ENCODE results near the gene CEMIP. TPM values are rescaled to one million over a fixed set of nuclear protein-coding genes. Genes with fewer than 3 reads are reported as not detected.

CEMIP gene
- polyA plus RNA-seq, 3 donors = not detected

- H3K4me3 Mint-ChIP-seq = peak overlapping the region in 1 of 2 donors; percentile 60
- peak overlapping the region in 1 of 3 experiments; percentile 7 for H3K4me3 ChIP-seq (replicated peaks in 1 of 3; ENCODE audit: low read depth in 2 of 3, low read length in 3 of 3)
These were observed 2.0 kb upstream of the CEMIP start for GRCh38 chr15:80777137-80777536.

More at GRCh38 chr15:80777137-80777536, 2.0 kb upstream of the CEMIP start:
- H3K27me3 Mint-ChIP-seq (ENCODE audit: low read depth in 3 of 3) = peaks cover 36 to 50% (median 47%) of the 10 kb centered on the region in 3 donors
- no peaks in the 10 kb centered on the region for H3K36me3 ChIP-seq (replicated peaks in 1 of 2; ENCODE audit: control insufficient read depth in 1 of 2, insufficient read depth in 2 of 2, low read length in 2 of 2)
- peak overlapping the region; percentile 43 to 85 (median 71) for H3K27ac Mint-ChIP-seq
- intact Hi-C loops (cut with micrococcal nuclease) = loop anchor here (5.0 kb wide), 2 partner anchors 80 to 320 kb away; partner anchors contain the start of gene ABHD17C (in 1 of the 2)
- H3K27ac ChIP-seq (ENCODE audit: low read depth in 1 of 2, low read length in 2 of 2) = peak overlapping the region in 1 of 2 donors; percentile 28
- peaks cover 12 to 22% of the 10 kb centered on the region in 2 donors for H3K9me3 ChIP-seq (replicated peaks in 1 of 2; ENCODE audit: control insufficient read depth in 1 of 2, insufficient read depth in 1 of 2, low read length in 2 of 2)
- H3K27me3 ChIP-seq (ENCODE audit: control insufficient read depth in 2 of 2, insufficient read depth in 2 of 2, low read length in 2 of 2) = peaks cover 39 to 42% of the 10 kb centered on the region in 2 donors
- TF ChIP-seq CTCF (IDR thresholded peaks at IDR 0.05) = no peak
- H3K9ac ChIP-seq (ENCODE audit: insufficient read depth, low read length, poor library complexity, severe bottlenecking) = no peak overlapping the region
- no peak overlapping the region for H2AFZ ChIP-seq (ENCODE audit: insufficient read depth, low read depth, low read length, poor library complexity, severe bottlenecking)
- 0% methylated on average over 6 of the region's 8 CpGs for WGBS (ENCODE audit: insufficient coverage)
- H3K9me3 Mint-ChIP-seq = peaks cover 2 to 21% (median 11%) of the 10 kb centered on the region in 7 donors
- H3K36me3 Mint-ChIP-seq = peaks cover 7 to 12% of the 10 kb centered on the region in 2 donors
- peaks cover 33 to 44% of the 10 kb centered on the region in 2 donors for H3K4me1 ChIP-seq (ENCODE audit: control insufficient read depth in 1 of 2, insufficient read depth in 2 of 2, low read length in 2 of 2)
- peak; percentile 54 to 66 (median 64) for DNase-seq
- H3K4me1 Mint-ChIP-seq = peaks cover 32% of the 10 kb centered on the region
- peak overlapping the region; percentile 25 for H3K4me2 ChIP-seq (replicated peaks; ENCODE audit: extremely low read depth, low read length, poor library complexity, severe bottlenecking)
- no peaks in the 10 kb centered on the region for H3K79me2 ChIP-seq (ENCODE audit: insufficient read depth, low read length)
- H4K20me1 ChIP-seq (ENCODE audit: insufficient read depth, low read length) = no peaks in the 10 kb centered on the region
